A549 (cell line): Measurements from ENCODE around the gene LANCL1.

ENCODE experiments used
- KDM5A ChIP-seq: fragments of 200-600 bp; sonication (generic); IDR thresholded peaks from 2 replicates; pipeline ENCODE4 v1.6.1; 2016; ENCODE audit warnings: antibody characterized with exemption, mild to moderate bottlenecking
- MAFK ChIP-seq: fragments of 450-650 bp; IDR thresholded peaks from 2 replicates; pipeline ENCODE4 v1.6.1; 2014; ENCODE audit not compliant: partially characterized antibody
- NPAS2 ChIP-seq: fragments of 250-450 bp; sonication (Bioruptor Pico); IDR thresholded peaks from 2 replicates; pipeline ENCODE4 v1.8.0; 2022; ENCODE audit warnings: mild to moderate bottlenecking, moderate library complexity, borderline replicate concordance
- POLR2A ChIP-seq: IDR thresholded peaks from 2 replicates; pipeline ENCODE4 v1.6.1; 2012; ENCODE audit warnings: mild to moderate bottlenecking, low read length
- REST ChIP-seq: fragments of 200-600 bp; sonication (generic); IDR thresholded peaks from 2 replicates; pipeline ENCODE4 v1.6.1; 2016; ENCODE audit warnings: antibody characterized with exemption, mild to moderate bottlenecking, moderate library complexity
- TF ChIP-seq, protein P1 (sequence below): fragments of >200 bp; sonication (Bioruptor Twin); formaldehyde crosslinking; IDR thresholded peaks from 3 replicates; pipeline ENCODE4 v1.5.1; 2016

DNA sequence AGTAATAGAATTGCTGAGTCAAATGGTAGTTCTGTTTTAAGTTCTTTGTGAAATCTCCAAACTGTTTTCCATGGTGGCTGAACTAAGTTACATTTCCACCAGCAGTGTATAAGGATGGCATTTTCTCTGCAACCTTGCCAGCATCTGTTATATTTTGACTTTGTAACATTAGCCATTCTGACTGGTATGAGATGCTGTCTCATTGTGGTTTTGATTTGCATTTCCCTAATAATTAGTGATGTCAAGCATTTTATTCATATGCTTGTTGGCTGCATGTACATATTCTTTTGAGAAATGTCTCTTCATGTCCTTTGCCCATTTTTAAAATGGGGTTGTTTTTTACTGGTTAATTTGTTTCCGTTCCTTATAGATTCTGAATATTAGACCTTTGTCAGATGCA lies 63.9 kb downstream of the LANCL1 start:
- TF ChIP-seq, protein P1, sequence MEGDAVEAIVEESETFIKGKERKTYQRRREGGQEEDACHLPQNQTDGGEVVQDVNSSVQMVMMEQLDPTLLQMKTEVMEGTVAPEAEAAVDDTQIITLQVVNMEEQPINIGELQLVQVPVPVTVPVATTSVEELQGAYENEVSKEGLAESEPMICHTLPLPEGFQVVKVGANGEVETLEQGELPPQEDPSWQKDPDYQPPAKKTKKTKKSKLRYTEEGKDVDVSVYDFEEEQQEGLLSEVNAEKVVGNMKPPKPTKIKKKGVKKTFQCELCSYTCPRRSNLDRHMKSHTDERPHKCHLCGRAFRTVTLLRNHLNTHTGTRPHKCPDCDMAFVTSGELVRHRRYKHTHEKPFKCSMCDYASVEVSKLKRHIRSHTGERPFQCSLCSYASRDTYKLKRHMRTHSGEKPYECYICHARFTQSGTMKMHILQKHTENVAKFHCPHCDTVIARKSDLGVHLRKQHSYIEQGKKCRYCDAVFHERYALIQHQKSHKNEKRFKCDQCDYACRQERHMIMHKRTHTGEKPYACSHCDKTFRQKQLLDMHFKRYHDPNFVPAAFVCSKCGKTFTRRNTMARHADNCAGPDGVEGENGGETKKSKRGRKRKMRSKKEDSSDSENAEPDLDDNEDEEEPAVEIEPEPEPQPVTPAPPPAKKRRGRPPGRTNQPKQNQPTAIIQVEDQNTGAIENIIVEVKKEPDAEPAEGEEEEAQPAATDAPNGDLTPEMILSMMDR = no peak
- TF ChIP-seq POLR2A (no peak), NPAS2 (CRISPR knock-in tag) (no peak), KDM5A (no peak), REST (no peak), MAFK (no peak)
